Measurements from ENCODE around the gene TST. TPM values are rescaled to one million over a fixed set of nuclear protein-coding genes. Genes with fewer than 3 reads are reported as not detected.

The TST gene
- total RNA-seq, 1 donor from 2014 or later: 10.4 TPM

DNA sequence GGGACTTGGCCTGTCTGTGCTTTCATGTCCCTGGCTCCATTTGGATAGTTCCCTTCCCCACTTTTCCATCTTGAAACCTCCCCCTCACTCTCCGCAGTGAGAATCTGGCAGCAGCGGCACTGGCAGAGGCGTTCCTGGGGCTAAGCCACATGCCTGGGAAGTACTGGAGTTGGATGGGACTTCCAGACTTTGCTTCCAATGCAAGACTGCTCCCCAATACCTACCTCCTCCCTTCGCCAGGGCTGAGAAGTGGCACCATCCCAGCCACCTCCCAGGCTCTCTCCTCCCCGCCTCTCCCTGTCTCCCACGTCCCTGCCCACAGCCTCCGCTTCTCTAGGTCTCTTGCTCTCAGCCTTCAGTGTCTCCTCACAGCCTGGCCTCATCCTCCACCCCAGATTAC is 16.6 kb downstream of the TST start:
- peaks cover 4% of the 10 kb centered on the region for H3K27me3 Mint-ChIP-seq (ENCODE audit: unreplicated experiment)
- no peak overlapping the region for H3K27ac Mint-ChIP-seq (ENCODE audit: unreplicated experiment)
- DNase-seq: no peak
- no peaks in the 10 kb centered on the region for H3K36me3 Mint-ChIP-seq (ENCODE audit: unreplicated experiment)
- peaks cover 3% of the 10 kb centered on the region for H3K9me3 Mint-ChIP-seq (ENCODE audit: unreplicated experiment)
- no peaks in the 10 kb centered on the region for H3K4me1 Mint-ChIP-seq (ENCODE audit: low read depth, unreplicated experiment)
- H3K4me3 Mint-ChIP-seq (ENCODE audit: unreplicated experiment): no peak overlapping the region
- TF ChIP-seq, protein P1, sequence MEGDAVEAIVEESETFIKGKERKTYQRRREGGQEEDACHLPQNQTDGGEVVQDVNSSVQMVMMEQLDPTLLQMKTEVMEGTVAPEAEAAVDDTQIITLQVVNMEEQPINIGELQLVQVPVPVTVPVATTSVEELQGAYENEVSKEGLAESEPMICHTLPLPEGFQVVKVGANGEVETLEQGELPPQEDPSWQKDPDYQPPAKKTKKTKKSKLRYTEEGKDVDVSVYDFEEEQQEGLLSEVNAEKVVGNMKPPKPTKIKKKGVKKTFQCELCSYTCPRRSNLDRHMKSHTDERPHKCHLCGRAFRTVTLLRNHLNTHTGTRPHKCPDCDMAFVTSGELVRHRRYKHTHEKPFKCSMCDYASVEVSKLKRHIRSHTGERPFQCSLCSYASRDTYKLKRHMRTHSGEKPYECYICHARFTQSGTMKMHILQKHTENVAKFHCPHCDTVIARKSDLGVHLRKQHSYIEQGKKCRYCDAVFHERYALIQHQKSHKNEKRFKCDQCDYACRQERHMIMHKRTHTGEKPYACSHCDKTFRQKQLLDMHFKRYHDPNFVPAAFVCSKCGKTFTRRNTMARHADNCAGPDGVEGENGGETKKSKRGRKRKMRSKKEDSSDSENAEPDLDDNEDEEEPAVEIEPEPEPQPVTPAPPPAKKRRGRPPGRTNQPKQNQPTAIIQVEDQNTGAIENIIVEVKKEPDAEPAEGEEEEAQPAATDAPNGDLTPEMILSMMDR (IDR thresholded peaks at IDR 0.05; ENCODE audit: partially characterized antibody, unreplicated experiment): no peak

DNA sequence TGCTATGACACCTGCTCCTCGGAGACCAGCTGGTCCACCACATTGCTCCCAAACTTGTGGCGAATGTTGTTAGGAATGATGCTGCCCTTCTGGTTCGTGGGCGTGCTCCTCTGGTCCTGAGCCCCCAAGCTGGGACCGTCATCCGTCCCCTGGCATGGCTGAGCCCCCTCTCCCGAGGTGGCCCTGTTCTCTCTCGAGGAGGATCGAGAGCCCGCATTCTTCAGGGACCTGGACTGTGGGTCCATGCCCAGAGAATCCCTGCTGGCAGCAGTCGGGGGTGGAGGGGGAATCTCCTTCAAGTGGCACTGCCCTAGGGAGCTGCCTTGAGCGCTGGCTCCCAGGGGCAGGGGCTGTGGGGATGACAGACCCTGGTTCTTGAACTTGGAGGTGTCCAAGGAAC is 17.4 kb downstream of the TST start:
- Mint-ChIP-seq H3K27me3 (ENCODE audit: unreplicated experiment) (peaks cover 4% of the 10 kb centered on the region), H3K4me3 (ENCODE audit: unreplicated experiment) (no peak overlapping the region), H3K4me1 (ENCODE audit: low read depth, unreplicated experiment) (no peaks in the 10 kb centered on the region), H3K9me3 (ENCODE audit: unreplicated experiment) (peaks cover 3% of the 10 kb centered on the region), H3K27ac (ENCODE audit: unreplicated experiment) (no peak overlapping the region), H3K36me3 (ENCODE audit: unreplicated experiment) (no peaks in the 10 kb centered on the region)
- TF ChIP-seq, protein P1 (IDR thresholded peaks at IDR 0.05; ENCODE audit: partially characterized antibody, unreplicated experiment): no peak
- DNase-seq: no peak

DNA sequence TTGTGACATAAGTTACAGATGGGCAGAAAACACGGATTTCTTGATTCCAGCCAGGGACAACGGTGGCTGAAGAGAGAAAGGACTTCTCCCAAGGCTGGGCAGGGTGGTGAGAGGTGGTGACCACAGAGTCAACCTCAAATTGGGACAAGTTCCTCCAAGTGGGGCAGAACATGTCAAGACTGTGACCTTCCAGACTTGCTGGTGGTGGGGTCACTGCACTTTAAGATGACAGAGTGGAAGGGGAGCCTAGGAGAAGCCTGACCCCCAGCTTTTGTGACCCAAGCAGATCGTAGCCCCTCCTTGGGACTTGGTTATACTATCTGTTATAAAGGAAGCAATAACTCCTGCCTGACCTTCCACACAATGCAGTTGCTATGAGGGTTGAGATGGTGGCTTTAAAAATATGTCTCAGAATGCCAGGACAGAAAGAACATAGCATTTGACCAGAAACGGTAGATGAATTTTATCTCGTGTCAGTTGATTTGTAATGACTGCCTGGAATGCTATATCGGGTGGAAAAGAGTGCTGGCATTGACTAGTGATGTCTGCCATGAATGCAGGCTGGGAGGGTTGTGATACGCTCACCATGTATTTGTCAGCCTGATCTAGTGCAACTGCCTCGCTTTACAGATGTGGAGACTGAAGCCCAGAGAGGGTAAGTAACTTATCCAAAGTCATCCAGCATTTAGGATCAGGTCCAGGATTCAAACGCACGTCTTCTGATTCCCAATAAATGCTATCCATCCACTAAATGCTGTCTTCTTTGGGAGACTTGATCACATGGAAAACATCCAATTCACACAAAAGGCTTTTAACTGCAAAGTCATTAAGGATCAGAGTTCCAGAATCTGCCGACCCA is 18.3 kb downstream of the TST start:
- Mint-ChIP-seq H3K9me3 (ENCODE audit: unreplicated experiment) (peaks cover 3% of the 10 kb centered on the region), H3K27me3 (ENCODE audit: unreplicated experiment) (peaks cover 4% of the 10 kb centered on the region), H3K36me3 (ENCODE audit: unreplicated experiment) (no peaks in the 10 kb centered on the region), H3K4me3 (ENCODE audit: unreplicated experiment) (no peak overlapping the region), H3K27ac (ENCODE audit: unreplicated experiment) (no peak overlapping the region), H3K4me1 (ENCODE audit: low read depth, unreplicated experiment) (no peaks in the 10 kb centered on the region)
- TF ChIP-seq, protein P1 (IDR thresholded peaks at IDR 0.05; ENCODE audit: partially characterized antibody, unreplicated experiment): no peak
- DNase-seq: no peak

DNA sequence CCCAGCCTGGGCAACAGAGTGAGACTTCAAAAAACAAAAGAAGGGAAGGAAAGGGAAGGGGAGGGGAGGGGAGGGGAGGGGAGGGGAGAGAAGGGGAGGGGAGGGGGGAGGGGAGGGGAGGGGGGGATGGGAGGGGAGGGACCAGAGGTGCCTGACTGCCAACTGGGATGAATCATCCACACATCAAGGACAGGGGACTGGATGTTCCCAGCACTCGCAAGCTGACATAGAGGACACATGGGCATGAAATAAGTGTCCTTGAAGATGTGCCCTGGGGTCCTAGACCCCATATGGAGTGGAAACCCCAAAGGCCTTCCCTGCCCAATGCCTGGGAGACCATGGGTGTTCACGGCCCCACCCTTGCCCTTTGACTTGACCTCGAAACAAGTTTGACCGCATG is 19.8 kb downstream of the TST start:
- Mint-ChIP-seq H3K36me3 (ENCODE audit: unreplicated experiment) (no peaks in the 10 kb centered on the region), H3K9me3 (ENCODE audit: unreplicated experiment) (peaks cover 3% of the 10 kb centered on the region), H3K27ac (ENCODE audit: unreplicated experiment) (no peak overlapping the region), H3K27me3 (ENCODE audit: unreplicated experiment) (peaks cover 3% of the 10 kb centered on the region), H3K4me3 (ENCODE audit: unreplicated experiment) (no peak overlapping the region), H3K4me1 (ENCODE audit: low read depth, unreplicated experiment) (no peaks in the 10 kb centered on the region)
- TF ChIP-seq, protein P1 (IDR thresholded peaks at IDR 0.05; ENCODE audit: partially characterized antibody, unreplicated experiment): no peak
- no peak for DNase-seq

DNA sequence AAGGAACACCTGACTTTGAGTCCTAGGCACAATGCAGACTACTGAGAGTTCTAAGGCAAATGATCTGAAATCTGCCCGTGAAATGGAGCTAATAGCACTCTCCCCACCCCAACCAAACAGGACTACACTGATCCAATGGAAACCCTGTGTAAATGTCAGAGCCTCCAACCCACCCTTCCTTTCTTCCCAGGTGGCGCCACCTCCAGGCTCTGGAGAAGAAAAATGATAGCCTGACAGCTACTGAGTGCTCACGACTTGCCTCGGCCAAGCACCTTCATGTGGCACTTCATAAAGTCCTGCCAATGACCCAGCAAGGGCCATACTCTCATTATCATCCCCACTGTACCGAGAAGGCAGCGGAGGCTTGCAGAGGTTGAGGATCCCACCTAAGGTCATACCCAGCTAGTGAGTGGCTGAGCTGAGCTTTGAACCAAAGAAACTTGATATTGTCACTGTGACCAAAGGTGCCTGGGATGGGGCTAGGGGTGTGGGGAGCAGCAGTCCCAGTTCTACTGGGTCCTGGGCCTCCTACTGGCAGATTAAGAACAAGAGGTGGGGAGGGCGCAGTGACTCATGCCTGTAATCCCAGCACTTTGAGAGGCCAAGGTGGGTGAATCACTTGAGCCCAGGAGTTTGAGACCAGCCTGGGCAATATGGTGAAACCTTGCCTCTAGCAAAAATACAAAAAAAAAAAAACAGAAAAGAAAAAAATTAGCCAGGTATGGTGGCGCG is 20.5 kb downstream of the TST start:
- H3K27me3 Mint-ChIP-seq (ENCODE audit: unreplicated experiment): peaks cover 5% of the 10 kb centered on the region
- no peaks in the 10 kb centered on the region for H3K36me3 Mint-ChIP-seq (ENCODE audit: unreplicated experiment)
- H3K4me3 Mint-ChIP-seq (ENCODE audit: unreplicated experiment): no peak overlapping the region
- H3K27ac Mint-ChIP-seq (ENCODE audit: unreplicated experiment): no peak overlapping the region
- no peaks in the 10 kb centered on the region for H3K4me1 Mint-ChIP-seq (ENCODE audit: low read depth, unreplicated experiment)
- TF ChIP-seq, protein P1 (IDR thresholded peaks at IDR 0.05; ENCODE audit: partially characterized antibody, unreplicated experiment): no peak
- no peak for DNase-seq
- peaks cover 3% of the 10 kb centered on the region for H3K9me3 Mint-ChIP-seq (ENCODE audit: unreplicated experiment)
